GM18907 (cell line): Measurements from ENCODE around the gene CDK14.

Source experiments
- ATAC-seq: cut with Tn5 transposase; IDR thresholded peaks from one replicate; pipeline ENCODE4 v1.9.1; 2021; ENCODE audit warnings: mild to moderate bottlenecking, moderate library complexity; ENCODE audit not compliant: unreplicated experiment

Gene CDK14

GRCh38 chr7:90933041-90933440, 336.9 kb downstream of the CDK14 start:
- peak; percentile 21 for ATAC-seq

GRCh38 chr7:90933984-90934383, 337.9 kb downstream of the CDK14 start:
- ATAC-seq, result no peak

DNA sequence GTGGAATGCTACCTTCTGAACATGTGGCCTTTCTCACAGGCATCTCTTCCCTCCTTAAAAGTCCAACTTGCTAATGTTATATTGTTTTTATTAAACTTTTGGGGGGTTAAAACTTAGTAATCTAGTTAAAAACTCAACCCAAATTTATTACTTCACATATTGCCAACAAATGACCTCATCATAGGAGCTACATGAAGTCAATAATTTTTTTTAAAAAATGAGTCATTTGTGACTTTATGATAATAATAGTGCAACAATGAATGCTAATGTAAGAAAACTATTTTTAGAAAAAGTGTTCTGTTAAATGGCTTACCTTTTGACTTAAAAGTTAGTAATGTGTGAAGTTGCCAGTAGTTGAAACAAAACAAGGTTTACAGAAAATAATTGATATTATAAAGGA, 342.2 kb downstream of the CDK14 start:
- ATAC-seq, result no peak

GRCh38 chr7:90939666-90940065, 343.5 kb downstream of the CDK14 start:
- ATAC-seq, result no peak

GRCh38 chr7:90944021-90944420, 347.9 kb downstream of the CDK14 start:
- no peak for ATAC-seq

DNA sequence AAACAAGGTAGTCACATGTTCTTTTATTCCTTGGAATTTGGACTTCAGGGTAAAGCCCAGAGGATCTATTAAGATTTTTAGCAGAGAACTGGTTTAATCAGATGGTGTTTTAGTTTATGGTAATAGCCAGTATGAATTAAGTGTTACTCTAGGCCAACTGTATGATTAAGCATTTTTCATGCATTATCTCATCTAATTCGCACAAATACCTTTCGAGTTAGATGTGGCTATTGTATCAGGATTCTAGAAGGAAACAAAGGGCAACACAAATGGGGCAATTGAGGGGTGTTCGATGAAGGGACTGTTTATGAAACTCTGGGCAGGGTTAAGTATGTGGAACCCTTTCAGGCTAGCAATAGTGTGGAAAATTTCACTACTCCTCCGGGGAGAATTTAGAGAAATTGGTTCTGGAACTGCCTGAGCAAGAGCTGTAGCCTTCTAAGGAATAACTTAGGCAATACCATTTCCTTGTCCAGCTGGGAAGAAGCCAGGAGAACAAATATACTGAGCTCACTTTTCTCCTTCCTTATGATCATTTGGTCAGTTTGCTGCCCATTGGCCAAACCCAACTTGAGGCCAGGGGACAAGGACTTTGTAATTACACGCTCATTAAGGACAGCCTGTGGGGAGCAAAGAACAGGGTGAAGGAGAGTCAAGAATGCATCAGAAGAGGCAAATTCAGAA, 349.1 kb downstream of the CDK14 start:
- no peak for ATAC-seq

DNA sequence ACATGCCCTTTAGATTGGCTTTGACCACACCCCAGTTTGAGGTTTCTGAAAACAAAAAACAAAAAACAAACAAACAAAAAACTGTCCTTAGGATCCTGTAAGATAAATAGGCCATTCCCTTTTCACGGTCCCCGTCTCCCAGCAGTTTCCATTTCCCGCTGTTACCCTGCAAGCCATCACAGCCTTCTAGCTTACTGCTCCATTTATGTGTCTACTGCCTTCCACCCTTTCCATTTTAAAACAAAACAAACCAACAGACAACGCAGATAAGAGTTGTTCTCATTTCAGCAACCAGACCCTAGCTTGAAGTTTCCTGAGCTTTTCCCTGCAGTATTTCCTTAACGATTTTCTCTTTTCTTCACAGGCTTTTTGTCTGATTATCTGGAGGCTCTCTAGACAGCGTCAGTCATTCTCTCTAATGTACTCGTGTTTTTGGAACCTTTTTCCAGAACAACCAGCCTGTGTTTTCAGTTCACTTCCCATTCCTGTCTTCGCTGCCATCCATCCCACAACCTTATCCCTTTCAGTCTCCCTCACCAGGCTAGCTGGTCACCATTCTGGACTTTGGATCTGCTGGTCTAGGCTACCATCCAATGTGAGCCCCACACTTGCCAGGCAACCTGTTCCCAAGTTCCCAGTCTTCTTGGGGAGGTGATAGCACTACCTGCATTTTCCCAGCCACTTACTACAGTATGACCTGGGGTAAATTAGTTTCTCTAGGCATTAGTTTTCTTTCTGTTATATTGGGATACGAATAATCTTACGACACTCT, 350.8 kb downstream of the CDK14 start:
- ATAC-seq, result no peak

- no peak for ATAC-seq
These were observed 352.0 kb downstream of the CDK14 start for GRCh38 chr7:90948085-90948484.

- ATAC-seq, result no peak
These were observed 355.1 kb downstream of the CDK14 start for GRCh38 chr7:90951229-90951628.

GRCh38 chr7:90951986-90952954, 356.1 kb downstream of the CDK14 start:
- no peak for ATAC-seq

DNA sequence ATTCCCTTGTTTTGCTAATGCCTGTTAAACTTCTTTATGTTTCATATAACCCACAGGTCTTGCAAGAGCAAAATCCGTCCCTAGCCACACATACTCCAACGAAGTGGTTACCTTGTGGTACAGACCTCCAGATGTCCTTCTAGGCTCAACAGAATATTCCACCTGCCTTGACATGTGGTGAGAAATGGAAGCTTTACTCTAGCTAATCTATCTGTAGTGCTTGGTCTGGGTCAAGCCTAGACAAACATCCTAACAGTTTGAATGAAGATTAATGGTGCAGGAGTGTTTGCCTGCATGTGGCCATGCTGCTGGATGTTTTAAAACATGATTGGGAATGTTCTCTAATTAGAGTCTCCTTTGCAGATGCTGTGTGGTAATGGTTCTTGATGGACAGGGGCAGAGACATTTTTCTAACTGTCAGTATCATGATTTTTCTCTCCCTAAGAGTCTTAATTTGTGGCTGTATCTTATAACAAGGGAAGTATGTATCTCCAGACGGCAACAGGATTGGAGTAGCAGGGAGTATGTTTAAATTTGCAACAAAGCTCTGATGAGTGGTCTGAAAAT, 359.6 kb downstream of the CDK14 start:
- ATAC-seq, result no peak

- no peak for ATAC-seq
These were observed 361.8 kb downstream of the CDK14 start for GRCh38 chr7:90957883-90958282.

- no peak for ATAC-seq
These were observed 362.5 kb downstream of the CDK14 start for GRCh38 chr7:90958647-90959046.

GRCh38 chr7:90961037-90961725, 365.1 kb downstream of the CDK14 start:
- ATAC-seq, result no peak

GRCh38 chr7:90965211-90965610, 369.1 kb downstream of the CDK14 start:
- no peak for ATAC-seq

DNA sequence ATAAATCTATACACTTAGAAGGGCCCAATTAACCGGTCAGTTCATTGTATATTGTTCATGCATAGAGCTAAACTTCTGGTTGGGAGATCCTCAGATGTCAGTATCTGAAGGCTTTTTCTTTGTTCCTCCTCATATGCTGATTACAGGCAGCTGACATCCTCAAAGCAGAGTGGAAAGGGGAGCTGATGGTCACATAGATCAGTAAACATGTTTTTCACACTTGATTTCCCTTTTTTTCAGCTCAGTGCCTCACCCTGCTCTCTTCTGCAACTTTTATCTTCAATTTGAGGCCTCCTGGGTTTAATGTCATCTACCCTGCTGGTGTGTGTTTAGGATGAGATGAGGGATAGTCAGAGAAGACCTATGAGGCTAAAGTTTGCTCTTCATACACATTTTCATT, 370.2 kb downstream of the CDK14 start:
- no peak for ATAC-seq

DNA sequence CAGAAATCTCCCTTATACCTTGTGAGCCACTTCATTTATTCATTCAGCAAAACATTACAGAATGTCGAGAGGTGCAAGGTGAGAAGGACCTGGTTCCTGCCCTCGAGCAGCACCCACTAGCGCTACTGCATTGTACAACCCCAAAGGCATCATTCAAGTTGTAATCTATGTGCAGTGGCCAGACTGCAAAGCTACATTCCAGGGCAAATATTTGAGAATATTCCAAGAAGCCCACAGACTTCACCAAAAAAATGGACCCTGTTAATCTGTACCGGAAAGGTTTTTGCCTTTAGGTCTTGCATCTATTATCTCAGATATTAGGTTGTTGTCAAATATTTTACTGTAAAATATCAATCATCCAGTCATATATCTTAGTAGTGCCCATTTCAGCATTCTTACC, 372.8 kb downstream of the CDK14 start:
- no peak for ATAC-seq

DNA sequence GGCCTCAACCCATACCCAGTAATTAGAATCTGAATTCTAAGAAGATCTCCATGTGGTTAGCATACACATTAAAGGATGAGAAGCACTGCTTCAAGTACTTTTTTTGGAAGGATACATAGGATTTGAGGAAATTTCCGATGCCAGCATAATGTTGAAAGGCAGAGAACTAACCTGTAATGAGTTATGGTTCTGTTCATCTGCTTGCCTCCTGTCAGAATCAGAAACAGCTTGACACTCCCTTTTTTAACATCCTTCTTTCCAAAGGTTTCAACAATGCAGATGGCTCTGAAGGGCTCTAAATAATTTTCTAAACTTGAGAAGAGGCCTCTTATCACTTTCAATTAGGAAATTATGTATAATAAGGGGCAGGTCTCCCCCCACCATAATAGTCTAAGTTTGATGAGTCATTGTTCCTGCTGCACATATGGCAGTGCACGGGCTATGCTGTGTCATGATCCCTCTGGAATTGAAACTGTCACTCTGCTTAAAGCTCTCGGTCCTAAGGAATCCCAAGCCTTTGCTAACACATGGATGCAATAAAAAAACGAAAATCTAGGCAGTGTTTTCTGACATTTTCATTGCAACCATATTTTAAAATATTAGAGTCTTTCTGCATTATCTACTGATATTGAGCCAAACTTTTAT, 376.9 kb downstream of the CDK14 start:
- ATAC-seq, result no peak

- no peak for ATAC-seq
These were observed 380.9 kb downstream of the CDK14 start for GRCh38 chr7:90977056-90977455.

DNA sequence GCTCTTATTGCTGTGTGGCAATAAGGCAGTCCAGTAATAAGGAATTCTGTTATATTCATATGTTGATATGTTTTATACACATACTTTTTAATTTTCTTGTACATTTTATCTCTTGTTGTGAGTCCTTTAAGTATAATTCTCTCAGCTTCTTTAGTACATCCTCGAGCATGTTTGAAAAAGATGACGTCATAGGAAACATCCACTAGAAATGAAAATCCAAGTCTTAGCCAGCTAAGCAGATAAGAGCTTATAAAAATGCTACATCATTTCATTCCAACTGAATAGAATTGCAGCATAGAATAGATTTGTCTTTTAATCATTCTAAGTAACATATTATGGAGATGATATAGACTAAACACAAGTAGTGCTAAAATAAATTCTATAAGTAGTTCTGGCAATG, 384.4 kb downstream of the CDK14 start:
- ATAC-seq, result no peak
